Type B pancreatic cell (in vitro differentiated cells): ENCODE measurements around the gene PPOX. TPM values are rescaled to one million over a fixed set of nuclear protein-coding genes. Genes with fewer than 3 reads are reported as not detected.

Experiments used
- DNase-seq: peaks from one replicate; pipeline ENCODE4 v3.0.0; 2021; ENCODE audit warnings: mixed read lengths; ENCODE audit not compliant: unreplicated experiment; ENCODE audit errors: extremely low spot score
- H3K27ac Mint-ChIP-seq: 2 replicates; pipeline ENCODE4 v1.8.0; 2021; ENCODE audit warnings: mild to moderate bottlenecking, mixed read lengths
- H3K27me3 Mint-ChIP-seq: 2 replicates; pipeline ENCODE4 v1.8.0; 2021; ENCODE audit warnings: mixed read lengths
- H3K36me3 Mint-ChIP-seq: 2 replicates; pipeline ENCODE4 v1.8.0; 2021; ENCODE audit warnings: mixed read lengths
- H3K4me1 Mint-ChIP-seq: one replicate; pipeline ENCODE4 v1.8.0; 2021; ENCODE audit warnings: mixed read lengths; ENCODE audit not compliant: unreplicated experiment
- H3K4me3 Mint-ChIP-seq: 2 replicates; pipeline ENCODE4 v1.8.0; 2021; ENCODE audit warnings: mild to moderate bottlenecking, mixed read lengths
- H3K9me3 Mint-ChIP-seq: 2 replicates; pipeline ENCODE4 v1.8.0; 2021; ENCODE audit warnings: mixed read lengths
- total RNA-seq: library from RNA; stranded (reverse); gene quantifications from 2 replicates; pipeline ENCODE4 v1.2.1, GENCODE V29; 2021; ENCODE audit warnings: low replicate concordance
- TF ChIP-seq, protein P1 (sequence below): fragments of 200-600 bp; sonication (generic); conservative IDR thresholded peaks from 2 replicates; pipeline ENCODE4 v1.5.0; 2021; ENCODE audit warnings: antibody characterized with exemption, mild to moderate bottlenecking

The PPOX gene
- total RNA-seq, 1 donor from 2014 or later, result 43.6 TPM

DNA sequence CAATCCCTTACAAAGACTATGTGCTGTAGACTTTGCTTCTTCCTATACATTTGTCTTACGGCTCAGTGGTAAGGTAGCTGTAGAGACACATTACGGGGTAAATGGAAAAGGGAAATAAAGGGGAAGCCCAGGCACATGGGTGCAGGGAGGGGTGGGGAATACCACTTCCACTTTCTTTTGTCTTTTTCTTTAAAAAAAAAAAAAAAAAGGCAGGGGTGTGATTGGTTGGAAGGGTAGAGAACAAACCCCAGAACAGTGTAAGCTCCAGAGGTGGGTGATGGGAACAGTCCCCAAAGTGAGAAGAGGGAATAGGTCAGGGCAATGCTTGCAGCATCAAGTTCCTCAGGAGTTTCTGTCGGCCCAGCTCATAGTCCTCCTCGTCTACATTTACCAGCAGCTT lies 44.4 kb upstream of the PPOX start:
- H3K27ac Mint-ChIP-seq, result no peak overlapping the region
- no peak overlapping the region for H3K4me3 Mint-ChIP-seq

DNA sequence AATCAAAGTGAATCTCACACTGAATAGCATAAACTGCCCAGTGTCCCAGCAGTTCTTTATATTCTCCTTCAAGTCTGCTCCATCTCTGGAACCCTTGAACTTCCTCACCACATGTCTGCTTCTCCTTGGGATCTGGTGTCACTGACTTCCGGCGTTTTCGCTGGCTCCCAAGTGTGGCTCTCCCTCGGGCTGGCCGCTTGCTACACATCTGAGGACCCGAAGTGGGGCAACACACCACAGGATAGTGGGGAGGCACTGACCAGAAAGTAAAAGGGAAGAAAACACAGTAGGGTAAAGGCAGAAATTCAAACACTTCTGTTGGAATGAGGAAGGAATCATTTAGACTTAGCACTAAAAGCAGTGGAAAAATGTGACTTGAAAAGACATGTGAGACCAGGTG lies 43.3 kb upstream of the PPOX start:
- no peak overlapping the region for H3K27ac Mint-ChIP-seq
- TF ChIP-seq, protein P1, sequence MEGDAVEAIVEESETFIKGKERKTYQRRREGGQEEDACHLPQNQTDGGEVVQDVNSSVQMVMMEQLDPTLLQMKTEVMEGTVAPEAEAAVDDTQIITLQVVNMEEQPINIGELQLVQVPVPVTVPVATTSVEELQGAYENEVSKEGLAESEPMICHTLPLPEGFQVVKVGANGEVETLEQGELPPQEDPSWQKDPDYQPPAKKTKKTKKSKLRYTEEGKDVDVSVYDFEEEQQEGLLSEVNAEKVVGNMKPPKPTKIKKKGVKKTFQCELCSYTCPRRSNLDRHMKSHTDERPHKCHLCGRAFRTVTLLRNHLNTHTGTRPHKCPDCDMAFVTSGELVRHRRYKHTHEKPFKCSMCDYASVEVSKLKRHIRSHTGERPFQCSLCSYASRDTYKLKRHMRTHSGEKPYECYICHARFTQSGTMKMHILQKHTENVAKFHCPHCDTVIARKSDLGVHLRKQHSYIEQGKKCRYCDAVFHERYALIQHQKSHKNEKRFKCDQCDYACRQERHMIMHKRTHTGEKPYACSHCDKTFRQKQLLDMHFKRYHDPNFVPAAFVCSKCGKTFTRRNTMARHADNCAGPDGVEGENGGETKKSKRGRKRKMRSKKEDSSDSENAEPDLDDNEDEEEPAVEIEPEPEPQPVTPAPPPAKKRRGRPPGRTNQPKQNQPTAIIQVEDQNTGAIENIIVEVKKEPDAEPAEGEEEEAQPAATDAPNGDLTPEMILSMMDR, result no peak
- H3K27me3 Mint-ChIP-seq, result no peaks in the 10 kb centered on the region
- H3K4me3 Mint-ChIP-seq, result no peak overlapping the region
- no peaks in the 10 kb centered on the region for H3K9me3 Mint-ChIP-seq
- DNase-seq, result no peak
- H3K4me1 Mint-ChIP-seq, result peaks cover 18% of the 10 kb centered on the region
- H3K36me3 Mint-ChIP-seq, result peaks cover 41% of the 10 kb centered on the region

More for the DNA sequence above, 44.4 kb upstream of the PPOX start:
- Mint-ChIP-seq H3K9me3 (no peaks in the 10 kb centered on the region), H3K27me3 (no peaks in the 10 kb centered on the region), H3K36me3 (peaks cover 30% of the 10 kb centered on the region), H3K4me1 (peaks cover 21% of the 10 kb centered on the region)
- TF ChIP-seq, protein P1, result no peak
- DNase-seq, result no peak

DNA sequence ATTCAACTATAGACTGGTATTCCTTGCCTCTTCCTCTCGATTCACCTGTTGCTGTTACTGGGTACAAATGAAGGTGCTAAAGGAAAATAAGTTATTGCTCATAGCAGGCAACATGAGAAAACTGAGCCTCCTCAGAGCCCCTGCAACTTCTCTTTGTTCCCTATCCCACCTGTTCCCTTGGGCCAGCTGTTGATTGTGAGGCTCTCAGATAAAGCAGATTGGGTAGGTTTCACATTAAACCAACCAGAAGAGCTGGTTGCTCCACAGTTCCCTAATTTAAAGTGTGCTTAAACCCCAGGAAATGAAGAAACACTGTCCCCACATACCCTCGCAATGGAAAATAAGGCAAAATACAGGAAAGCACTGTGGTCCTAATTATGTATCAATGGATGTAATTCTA lies 38.6 kb upstream of the PPOX start:
- Mint-ChIP-seq H3K27ac (no peak overlapping the region), H3K36me3 (peaks cover 37% of the 10 kb centered on the region), H3K27me3 (no peaks in the 10 kb centered on the region)

DNA sequence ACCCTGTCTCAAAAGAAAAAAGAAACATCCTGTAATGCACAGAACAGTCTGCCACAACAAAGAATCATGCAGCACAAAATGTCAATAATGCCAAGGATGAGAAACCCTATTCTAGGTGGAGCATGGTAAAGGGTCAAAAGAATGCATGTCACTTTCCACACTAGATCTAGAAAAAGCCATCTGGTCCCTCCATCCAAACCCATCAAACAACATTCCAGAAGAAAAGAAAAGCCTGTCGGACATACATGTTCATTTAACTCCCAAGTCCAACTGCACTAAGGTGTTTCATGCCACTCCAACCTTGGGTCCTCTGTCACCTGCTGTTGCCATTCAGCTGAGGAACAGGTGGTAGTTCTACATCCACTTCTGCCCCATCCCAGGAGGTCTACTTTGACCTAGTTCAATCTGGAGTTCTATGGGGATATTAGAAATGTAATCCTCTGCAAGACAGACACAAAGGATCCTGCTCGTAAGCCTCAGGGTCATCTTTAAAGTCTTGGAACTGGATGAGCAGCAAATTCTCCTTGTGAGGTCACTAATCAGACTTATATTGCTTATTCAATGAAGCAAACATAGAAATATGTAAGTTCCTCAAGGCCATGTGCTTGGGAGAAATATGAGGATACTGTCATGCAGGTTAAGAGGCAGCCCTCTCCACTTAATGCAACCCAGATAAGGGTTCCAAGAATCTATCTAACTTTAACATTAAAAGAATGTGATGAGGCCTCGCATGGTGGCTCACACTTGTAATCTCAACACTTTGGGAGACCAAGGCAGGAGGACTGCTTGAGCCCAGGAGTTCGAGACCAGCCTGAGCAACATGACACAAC lies 37.4 kb upstream of the PPOX start:
- no peak overlapping the region for H3K4me3 Mint-ChIP-seq
- H3K4me1 Mint-ChIP-seq, result peaks cover 22% of the 10 kb centered on the region
- H3K9me3 Mint-ChIP-seq, result no peaks in the 10 kb centered on the region
- H3K27me3 Mint-ChIP-seq, result no peaks in the 10 kb centered on the region
- no peak for DNase-seq
- H3K27ac Mint-ChIP-seq, result peak overlapping the region; percentile 41
- peaks cover 32% of the 10 kb centered on the region for H3K36me3 Mint-ChIP-seq
- TF ChIP-seq, protein P1, result no peak

More for the DNA sequence above, 38.6 kb upstream of the PPOX start:
- peaks cover 22% of the 10 kb centered on the region for H3K4me1 Mint-ChIP-seq
- DNase-seq, result no peak
- TF ChIP-seq, protein P1, result no peak
- no peak overlapping the region for H3K4me3 Mint-ChIP-seq
- no peaks in the 10 kb centered on the region for H3K9me3 Mint-ChIP-seq

DNA sequence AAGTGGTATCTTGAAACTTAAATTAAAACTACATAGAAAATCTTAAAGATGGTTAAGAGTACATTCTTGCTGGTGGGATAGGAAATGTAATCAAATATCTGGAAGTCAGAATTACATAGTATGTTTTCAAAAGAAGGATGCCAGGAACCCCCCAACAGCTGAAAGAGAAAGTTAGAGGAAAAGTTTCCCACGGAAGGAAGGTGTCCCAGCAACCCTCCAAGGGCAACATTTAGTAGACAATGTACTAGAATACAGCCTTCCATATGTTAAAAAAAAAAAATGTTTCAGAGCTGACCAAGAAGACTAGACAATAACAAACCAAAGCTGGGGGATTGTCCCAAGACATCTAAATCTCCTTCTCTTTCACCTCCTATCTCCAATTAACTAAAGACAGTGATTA lies 36.0 kb upstream of the PPOX start:
- Mint-ChIP-seq H3K4me1 (peaks cover 22% of the 10 kb centered on the region), H3K36me3 (peaks cover 29% of the 10 kb centered on the region), H3K27ac (peak overlapping the region; percentile 88), H3K4me3 (no peak overlapping the region), H3K27me3 (no peaks in the 10 kb centered on the region), H3K9me3 (no peaks in the 10 kb centered on the region)
- no peak for DNase-seq
- TF ChIP-seq, protein P1, result no peak
